HUDEP-2 (cell line): ENCODE data around the gene CHCHD5.

Experiments
- DNase-seq, 76 experiments: peaks; one replicate each; lab custom pipeline; 2025; ENCODE audit not compliant: unreplicated experiment in 76 of 76; lab: John Stamatoyannopoulos, UW

The CHCHD5 gene

GRCh38 chr2:112623913-112624777 lies 39.7 kb downstream of the CHCHD5 start:
- peak in 55 of 76 experiments; percentile 2 to 62 (median 35) for DNase-seq

DNA sequence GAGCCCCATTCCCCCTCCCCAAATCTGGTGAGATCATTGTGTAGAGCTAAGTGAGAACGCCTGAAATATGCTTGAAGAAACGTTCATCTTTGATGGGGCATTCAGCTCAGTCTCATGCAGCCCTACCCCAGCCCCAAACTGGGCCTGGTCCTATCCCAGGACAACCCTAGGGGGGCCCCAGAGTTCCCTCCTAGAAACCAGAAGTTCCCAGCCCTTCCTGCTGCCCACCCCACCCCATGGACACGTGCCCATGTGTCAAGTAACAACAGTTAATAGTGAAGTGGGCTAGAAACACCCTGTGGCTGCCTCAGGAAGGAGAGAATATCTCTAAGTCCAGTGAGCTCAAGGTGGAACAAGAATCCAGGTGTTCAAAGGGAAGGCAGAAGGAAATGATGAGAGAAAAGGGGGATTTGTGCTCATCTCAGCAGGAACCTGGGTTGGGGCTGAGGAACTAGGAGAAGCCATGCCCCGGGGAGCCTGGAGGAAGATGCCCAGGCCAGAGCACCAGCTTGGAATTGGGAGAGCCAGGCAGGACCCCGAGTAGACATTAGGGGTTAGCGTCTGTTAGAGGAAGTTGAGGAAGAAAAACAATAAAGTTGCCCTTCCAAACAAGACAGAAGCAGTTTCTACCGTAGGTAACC lies 41.2 kb downstream of the CHCHD5 start:
- DNase-seq = no peak

DNA sequence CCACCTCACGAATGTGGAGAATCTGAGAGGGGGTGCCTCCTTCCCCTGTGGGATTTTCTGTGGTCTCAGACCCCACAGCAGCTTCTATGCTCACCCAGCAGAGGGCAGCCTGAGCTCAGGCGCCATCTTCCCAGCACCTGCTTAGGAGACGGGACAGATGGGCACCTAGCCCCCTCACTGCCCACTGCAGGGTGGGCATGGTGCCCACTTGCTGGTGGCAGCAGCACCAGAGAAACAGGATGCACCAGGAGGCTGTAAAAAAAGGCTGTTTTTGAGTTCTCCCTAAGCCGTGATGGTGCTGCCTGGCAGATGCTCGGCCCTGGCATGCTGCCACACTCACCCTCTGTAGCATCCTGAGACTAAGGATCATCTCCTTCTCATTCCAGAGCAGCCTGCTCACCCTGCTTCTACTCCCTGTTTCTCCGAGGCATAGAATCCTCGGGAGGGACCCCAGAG lies 42.2 kb downstream of the CHCHD5 start:
- DNase-seq = peak in 47 of 76 experiments; percentile 8 to 65 (median 35)

DNA sequence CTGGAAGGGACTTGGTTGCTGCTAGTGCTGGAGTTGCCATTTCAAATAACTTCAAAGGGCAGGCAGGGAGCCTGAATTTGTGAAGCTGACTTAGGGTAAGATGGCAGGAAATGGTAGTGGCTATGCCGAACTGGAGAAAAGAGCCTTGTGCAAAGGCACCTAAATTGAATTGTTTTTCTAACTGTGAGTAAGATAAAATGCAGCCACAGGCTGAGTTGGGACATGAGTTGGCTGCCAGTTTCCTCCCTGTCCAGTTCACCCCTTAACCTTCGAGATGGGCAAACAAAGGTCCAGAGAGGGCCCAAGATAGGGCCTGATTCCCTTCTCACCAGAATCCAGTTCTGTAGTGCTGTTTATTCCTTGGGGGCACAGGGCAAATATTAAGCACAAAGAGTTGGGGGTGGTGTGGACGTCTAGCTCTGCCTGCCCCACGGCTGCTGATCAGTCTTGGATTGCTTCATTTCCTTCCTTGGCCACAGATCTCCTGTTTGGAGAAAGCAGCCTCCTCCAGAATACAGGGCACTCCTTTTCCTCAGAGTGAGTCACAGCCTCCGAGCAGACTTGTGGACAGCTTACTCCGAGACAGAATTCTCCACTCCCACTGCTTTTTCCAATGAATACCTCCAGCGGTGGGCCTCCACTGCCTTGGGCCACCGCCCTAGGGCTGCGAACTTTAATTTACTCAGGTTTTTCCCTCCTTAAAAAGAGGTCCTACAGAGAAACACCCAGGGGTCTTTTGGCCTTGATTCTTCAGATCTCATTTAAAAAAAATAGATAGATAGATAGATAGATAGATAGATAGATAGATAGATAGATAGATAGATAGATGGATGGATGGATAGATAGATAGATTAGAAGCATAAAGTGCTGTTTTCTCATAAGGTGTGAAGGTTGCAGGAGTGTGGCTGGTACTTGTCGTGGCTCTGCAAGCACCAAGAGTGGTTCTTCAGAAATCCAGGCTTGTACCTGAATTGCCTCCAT lies 42.9 kb downstream of the CHCHD5 start:
- DNase-seq = no peak

DNA sequence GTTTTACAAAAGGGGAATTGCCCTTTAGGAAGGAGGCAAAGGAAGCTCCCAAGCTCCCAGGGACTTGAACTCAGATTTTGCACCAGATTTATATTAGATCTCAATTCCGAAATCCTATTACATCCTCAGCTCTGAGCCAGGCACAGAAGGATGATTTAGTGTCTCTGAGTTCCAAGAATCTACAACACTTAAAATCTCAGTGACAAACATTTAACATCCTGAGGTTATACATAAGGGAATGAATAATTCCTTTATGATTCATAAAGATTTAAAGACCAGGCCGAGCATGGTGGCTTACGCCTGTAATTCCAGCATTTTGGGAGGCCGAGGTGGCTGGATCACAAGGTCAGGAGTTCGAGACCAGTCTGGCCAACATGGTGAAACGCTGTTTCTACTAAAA lies 44.8 kb downstream of the CHCHD5 start:
- no peak for DNase-seq

DNA sequence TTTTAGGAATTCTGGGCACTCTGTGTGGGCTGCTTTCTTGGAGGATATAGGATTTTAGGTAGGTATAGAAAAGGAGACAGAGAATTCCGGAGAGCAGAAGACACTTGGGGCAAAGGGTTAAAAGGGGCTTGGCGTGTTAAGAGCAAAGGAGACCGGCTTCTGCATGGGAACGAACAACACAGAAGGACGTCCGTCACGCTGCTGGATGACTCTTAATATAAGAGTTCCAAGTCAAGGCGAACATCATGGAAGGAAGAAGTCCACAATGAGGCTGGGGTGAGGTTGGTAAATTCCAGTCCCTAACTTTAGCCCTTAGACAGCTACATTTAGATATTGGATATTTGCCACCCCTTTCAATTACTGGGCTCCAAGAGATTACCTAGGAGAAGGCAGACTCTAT lies 45.4 kb downstream of the CHCHD5 start:
- DNase-seq = no peak

DNA sequence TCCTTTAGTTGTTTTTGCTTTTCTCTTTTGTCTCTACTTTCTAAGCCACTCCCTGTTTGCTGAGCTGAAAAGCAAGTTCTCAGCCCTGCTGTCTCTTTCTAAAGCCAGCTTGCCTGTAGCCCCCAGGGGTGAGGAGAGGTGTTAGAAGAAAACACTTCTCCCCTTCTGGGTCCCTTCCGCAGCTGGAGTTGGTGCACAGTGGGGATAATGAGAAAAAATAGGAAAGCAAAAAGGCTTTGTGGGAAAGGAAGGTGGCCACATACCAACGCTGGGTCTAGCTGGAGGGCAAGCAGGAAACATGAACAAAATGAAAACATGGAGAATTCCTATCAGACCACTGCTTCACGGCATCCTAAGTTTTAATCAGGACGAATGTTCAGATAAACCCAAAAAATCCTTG lies 45.9 kb downstream of the CHCHD5 start:
- no peak for DNase-seq

DNA sequence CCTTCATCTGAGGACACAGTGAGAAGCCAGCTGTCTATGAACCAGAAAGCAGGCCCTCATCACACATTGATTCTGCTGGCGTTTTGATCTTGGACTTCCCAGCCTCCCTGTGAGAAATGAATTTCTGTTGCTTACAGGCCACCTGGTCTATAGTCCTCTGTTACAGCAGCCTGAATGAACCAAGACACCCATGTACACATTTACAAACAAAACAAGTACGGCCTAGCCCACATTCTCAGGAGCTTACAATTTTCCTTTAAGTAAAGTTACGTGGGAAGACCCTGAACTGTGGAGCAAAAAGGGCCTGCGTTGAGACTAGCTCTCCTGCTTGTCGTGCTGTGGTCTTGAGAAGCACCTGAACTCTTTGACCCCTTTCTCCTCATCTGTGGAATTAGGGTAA lies 49.3 kb downstream of the CHCHD5 start:
- DNase-seq = no peak

- no peak for DNase-seq
Measured at GRCh38 chr2:112634153-112634873, 49.9 kb downstream of the CHCHD5 start.

DNA sequence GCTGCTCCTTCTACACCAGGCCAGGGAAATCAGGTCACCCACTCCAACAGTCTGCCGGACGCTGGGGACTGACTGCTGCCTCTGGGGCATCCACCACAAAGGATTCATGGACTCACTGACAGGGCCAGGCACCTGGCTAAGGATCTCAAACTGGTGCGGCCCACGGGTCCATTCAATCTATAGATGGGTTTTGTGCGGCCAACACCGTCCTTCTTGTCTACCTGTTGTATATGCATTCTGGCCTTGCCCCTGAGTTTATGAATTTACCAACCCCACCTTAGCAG lies 50.4 kb downstream of the CHCHD5 start:
- no peak for DNase-seq

- DNase-seq = no peak
Measured at GRCh38 chr2:112636605-112637288, 52.3 kb downstream of the CHCHD5 start.

GRCh38 chr2:112637289-112637660 lies 52.9 kb downstream of the CHCHD5 start:
- DNase-seq = no peak
